Measurements from ENCODE around the gene ZNF248. TPM values are rescaled to one million over a fixed set of nuclear protein-coding genes. Genes with fewer than 3 reads are reported as not detected.

The ZNF248 gene
- total and polyA plus RNA-seq, 2 donors from 2014 or later, result 6.9 to 11.6 TPM

GRCh38 chr10:37895674-37896073 is 38.3 kb upstream of the ZNF248 start:
- no peak for FAIRE-seq
- intact Hi-C loops (cut with DNase I), result no loop called here
- H3K36me3 ChIP-seq (ENCODE audit: control insufficient read depth in 2 of 3, insufficient read depth in 3 of 3, low read length in 3 of 3), result no peaks in the 10 kb centered on the region

GRCh38 chr10:37885850-37886249 is 28.4 kb upstream of the ZNF248 start:
- Histone ChIP-seq H3K9ac (ENCODE audit: low read length in 3 of 3) (no peak overlapping the region), H3K27me3 (ENCODE audit: control insufficient read depth, insufficient read depth, low read length) (no peaks in the 10 kb centered on the region), H3K4me1 (ENCODE audit: control insufficient read depth in 2 of 3, insufficient read depth in 2 of 3, low read depth in 1 of 3, low read length in 3 of 3) (no peaks in the 10 kb centered on the region), H3K27ac (ENCODE audit: low read depth in 2 of 2, low read length in 2 of 2) (no peak overlapping the region), H3K9me3 (ENCODE audit: control insufficient read depth in 2 of 3, insufficient read depth in 1 of 3, low read length in 3 of 3) (peaks cover 0 to 7% (median under 1%) of the 10 kb centered on the region in 3 donors), H3K36me3 (ENCODE audit: control insufficient read depth in 2 of 3, insufficient read depth in 3 of 3, low read length in 3 of 3) (no peaks in the 10 kb centered on the region), H3K4me3 (ENCODE audit: low read length in 3 of 3) (no peak overlapping the region)
- DNase-seq (no peak), FAIRE-seq (no peak)
- TF ChIP-seq, protein P1, sequence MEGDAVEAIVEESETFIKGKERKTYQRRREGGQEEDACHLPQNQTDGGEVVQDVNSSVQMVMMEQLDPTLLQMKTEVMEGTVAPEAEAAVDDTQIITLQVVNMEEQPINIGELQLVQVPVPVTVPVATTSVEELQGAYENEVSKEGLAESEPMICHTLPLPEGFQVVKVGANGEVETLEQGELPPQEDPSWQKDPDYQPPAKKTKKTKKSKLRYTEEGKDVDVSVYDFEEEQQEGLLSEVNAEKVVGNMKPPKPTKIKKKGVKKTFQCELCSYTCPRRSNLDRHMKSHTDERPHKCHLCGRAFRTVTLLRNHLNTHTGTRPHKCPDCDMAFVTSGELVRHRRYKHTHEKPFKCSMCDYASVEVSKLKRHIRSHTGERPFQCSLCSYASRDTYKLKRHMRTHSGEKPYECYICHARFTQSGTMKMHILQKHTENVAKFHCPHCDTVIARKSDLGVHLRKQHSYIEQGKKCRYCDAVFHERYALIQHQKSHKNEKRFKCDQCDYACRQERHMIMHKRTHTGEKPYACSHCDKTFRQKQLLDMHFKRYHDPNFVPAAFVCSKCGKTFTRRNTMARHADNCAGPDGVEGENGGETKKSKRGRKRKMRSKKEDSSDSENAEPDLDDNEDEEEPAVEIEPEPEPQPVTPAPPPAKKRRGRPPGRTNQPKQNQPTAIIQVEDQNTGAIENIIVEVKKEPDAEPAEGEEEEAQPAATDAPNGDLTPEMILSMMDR (IDR thresholded peaks at IDR 0.05; ENCODE audit: borderline replicate concordance, extremely low read depth, insufficient read depth), result no peak
- intact Hi-C loops (cut with DNase I), result no loop called here

More at GRCh38 chr10:37895674-37896073, 38.3 kb upstream of the ZNF248 start:
- no peak overlapping the region for H3K9ac ChIP-seq (ENCODE audit: low read length in 3 of 3)
- no peak overlapping the region for H3K27ac ChIP-seq (ENCODE audit: low read depth in 2 of 2, low read length in 2 of 2)
- no peaks in the 10 kb centered on the region for H3K4me1 ChIP-seq (ENCODE audit: control insufficient read depth in 2 of 3, insufficient read depth in 2 of 3, low read depth in 1 of 3, low read length in 3 of 3)
- no peaks in the 10 kb centered on the region for H3K27me3 ChIP-seq (ENCODE audit: control insufficient read depth, insufficient read depth, low read length)
- H3K4me3 ChIP-seq (ENCODE audit: low read length in 3 of 3), result no peak overlapping the region
- DNase-seq, result no peak
- TF ChIP-seq, protein P1 (IDR thresholded peaks at IDR 0.05; ENCODE audit: borderline replicate concordance, extremely low read depth, insufficient read depth), result no peak
- peaks cover 0 to 21% (median 16%) of the 10 kb centered on the region in 3 donors for H3K9me3 ChIP-seq (ENCODE audit: control insufficient read depth in 2 of 3, insufficient read depth in 1 of 3, low read length in 3 of 3)

DNA sequence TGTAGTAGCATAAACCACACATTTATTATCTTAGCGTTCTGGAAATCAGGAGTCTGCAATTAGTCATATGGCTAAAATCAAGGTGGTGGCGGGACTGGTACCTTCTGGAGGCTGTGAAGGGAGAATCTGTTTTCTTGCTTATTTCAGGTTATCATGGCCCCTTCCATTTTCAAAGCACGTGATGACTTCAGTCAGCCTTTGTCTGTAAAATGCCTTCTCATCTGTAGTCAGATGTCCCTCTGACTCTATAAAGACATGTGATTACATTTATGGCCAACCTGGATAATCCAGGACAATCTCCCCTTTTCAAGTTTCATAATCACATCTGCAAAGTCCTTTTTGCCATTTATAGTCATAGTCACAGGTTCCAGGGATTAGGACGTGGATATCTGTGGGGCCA is 15.5 kb upstream of the ZNF248 start:
- H3K36me3 ChIP-seq (ENCODE audit: control insufficient read depth in 2 of 3, insufficient read depth in 3 of 3, low read length in 3 of 3), result no peaks in the 10 kb centered on the region
- H3K9ac ChIP-seq (ENCODE audit: low read length in 3 of 3), result no peak overlapping the region
- DNase-seq (no peak), FAIRE-seq (no peak)
- H3K27me3 ChIP-seq (ENCODE audit: control insufficient read depth, insufficient read depth, low read length), result no peaks in the 10 kb centered on the region
- no peaks in the 10 kb centered on the region for H3K9me3 ChIP-seq (ENCODE audit: control insufficient read depth in 2 of 3, insufficient read depth in 1 of 3, low read length in 3 of 3)
- H3K27ac ChIP-seq (ENCODE audit: low read depth in 2 of 2, low read length in 2 of 2), result no peak overlapping the region
- intact Hi-C loops (cut with DNase I), result no loop called here
- no peak overlapping the region for H3K4me3 ChIP-seq (ENCODE audit: low read length in 3 of 3)
- TF ChIP-seq, protein P1 (IDR thresholded peaks at IDR 0.05; ENCODE audit: borderline replicate concordance, extremely low read depth, insufficient read depth), result no peak
- H3K4me1 ChIP-seq (ENCODE audit: control insufficient read depth in 2 of 3, insufficient read depth in 2 of 3, low read depth in 1 of 3, low read length in 3 of 3), result no peaks in the 10 kb centered on the region

DNA sequence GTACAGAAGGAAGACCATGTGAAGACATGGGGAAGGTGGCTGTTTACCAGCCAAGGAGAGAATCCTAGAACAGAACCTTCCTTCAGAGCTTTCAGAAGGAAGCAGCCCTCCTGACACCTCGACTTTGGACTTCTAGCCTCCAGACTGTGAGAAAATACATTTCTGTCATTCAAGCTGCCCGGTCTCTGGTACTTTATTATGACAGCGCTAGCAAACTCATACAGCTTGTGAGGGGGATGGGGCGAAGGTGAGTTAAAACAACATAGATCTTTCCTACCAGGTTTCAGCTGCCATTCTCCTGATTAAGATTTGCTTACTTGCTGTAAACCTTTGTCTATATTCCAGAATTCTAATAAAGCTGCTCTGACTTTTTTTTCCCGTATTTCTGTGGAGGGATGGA is 14.9 kb upstream of the ZNF248 start:
- Histone ChIP-seq H3K27me3 (ENCODE audit: control insufficient read depth, insufficient read depth, low read length) (no peaks in the 10 kb centered on the region), H3K4me3 (ENCODE audit: low read length in 3 of 3) (no peak overlapping the region), H3K27ac (ENCODE audit: low read depth in 2 of 2, low read length in 2 of 2) (no peak overlapping the region), H3K9ac (ENCODE audit: low read length in 3 of 3) (no peak overlapping the region), H3K36me3 (ENCODE audit: control insufficient read depth in 2 of 3, insufficient read depth in 3 of 3, low read length in 3 of 3) (no peaks in the 10 kb centered on the region), H3K4me1 (ENCODE audit: control insufficient read depth in 2 of 3, insufficient read depth in 2 of 3, low read depth in 1 of 3, low read length in 3 of 3) (no peaks in the 10 kb centered on the region), H3K9me3 (ENCODE audit: control insufficient read depth in 2 of 3, insufficient read depth in 1 of 3, low read length in 3 of 3) (no peaks in the 10 kb centered on the region)
- intact Hi-C loops (cut with DNase I), result no loop called here
- DNase-seq (no peak), FAIRE-seq (no peak)
- TF ChIP-seq, protein P1 (IDR thresholded peaks at IDR 0.05; ENCODE audit: borderline replicate concordance, extremely low read depth, insufficient read depth), result no peak

All from kidney (tissue), 14 donors.